DMS153 (cell line): Measurements from ENCODE around the gene RELN.
"Not testable (repeated sequence)": the region's sequence is repeated elsewhere in the genome, so short reads cannot be mapped to it uniquely, and the experiment has no call there.

Source experiments
- DNase-seq: peaks from one replicate; lab custom pipeline; 2025; lab: John Stamatoyannopoulos, UW

Gene RELN

DNA sequence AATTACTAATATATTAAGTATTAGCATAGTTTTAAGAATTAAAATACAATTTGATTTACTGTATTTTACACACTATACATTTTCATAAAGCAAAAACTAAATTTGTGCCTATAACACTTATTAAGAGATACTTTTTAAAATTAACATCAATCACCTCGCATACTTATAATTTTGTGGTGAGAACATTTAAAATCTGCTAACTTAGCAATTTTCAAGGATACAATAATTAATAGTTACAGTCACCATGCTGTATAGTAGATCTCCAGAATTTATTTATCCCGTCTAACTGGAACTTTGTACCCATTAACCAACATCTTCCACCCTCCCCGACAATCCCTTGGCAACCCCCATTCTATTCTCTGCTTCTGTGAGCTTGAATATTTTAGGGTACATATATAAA lies 47.5 kb downstream of the RELN start:
- no peak for DNase-seq

- no peak for DNase-seq
These were observed 48.8 kb downstream of the RELN start for GRCh38 chr7:103940382-103941268.

DNA sequence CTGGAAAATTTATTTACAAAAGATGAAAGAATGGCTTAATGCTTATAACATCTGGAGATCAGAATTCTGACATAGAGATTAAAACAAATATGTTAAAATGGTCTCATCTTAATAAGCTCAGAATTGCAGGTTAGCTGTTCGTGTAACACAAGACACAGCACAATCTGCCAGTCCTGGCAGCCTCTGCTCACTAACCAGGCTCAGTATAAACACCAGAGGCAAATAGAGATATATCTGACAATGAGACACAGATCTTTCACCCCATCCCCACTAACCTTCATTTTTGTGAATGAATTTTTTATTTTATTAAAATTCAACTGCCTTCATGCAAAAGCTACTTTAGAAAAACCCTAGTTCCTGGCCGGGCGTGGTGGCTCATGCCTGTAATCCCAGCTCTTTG lies 51.8 kb downstream of the RELN start:
- no peak for DNase-seq

GRCh38 chr7:103936558-103936957 lies 52.9 kb downstream of the RELN start:
- no peak for DNase-seq

DNA sequence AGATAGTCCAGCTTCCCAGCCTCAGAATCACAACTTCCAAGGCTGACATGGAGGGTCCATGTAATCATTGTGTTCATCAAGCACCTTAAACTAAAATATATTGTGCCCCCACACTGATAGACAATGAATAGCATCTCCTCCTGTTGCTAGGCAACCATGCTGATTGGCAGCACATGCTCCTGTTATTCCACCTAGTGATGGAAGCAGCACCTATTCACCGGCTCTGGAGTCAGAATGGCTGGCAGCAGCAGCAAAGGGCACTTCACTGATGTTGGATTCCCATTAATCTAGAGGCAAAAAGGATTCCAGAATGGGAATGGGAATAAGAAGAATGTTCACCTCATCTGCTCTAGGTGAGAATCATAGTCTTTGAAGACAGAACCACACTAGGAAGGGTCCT lies 55.0 kb downstream of the RELN start:
- peak; percentile 42 for DNase-seq

DNA sequence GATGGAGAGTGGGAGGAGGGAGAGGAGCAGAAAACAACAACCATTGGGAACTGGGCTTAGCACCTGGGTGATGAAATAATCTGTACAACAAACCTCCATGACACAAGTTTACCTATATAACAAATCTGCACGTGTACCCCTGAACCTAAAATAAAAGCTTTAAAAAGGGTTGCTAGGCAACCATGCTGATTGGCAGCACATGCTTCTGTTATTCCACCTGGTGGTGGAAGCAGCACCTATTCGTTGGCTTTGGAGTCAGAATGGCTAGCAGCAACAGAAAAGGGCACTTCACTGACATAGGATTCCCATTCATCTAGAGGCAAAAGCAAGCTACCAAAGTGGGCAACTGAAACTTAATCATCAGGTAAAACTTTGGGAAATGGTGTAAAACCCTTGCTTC lies 57.1 kb downstream of the RELN start:
- DNase-seq = peak; percentile 42

DNA sequence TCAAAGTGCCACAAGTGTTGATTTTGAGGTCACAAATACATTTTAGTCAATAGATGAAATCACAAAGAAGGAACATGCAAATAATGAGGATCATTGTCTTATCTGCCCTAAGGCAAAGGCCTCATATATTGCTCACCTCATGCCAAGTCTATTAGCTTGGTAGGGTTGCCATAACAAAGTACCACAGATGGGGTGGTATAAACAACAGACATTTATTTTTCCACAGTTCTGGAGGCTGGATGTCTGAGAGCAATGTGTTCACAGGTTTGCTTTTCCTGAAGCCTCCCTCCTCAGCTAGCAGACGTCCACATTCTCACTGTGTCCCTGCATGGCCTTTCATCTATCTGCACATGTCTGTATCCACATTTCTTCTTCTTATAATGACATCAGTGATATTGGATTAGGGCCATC lies 59.6 kb downstream of the RELN start:
- peak; percentile 92 for DNase-seq

DNA sequence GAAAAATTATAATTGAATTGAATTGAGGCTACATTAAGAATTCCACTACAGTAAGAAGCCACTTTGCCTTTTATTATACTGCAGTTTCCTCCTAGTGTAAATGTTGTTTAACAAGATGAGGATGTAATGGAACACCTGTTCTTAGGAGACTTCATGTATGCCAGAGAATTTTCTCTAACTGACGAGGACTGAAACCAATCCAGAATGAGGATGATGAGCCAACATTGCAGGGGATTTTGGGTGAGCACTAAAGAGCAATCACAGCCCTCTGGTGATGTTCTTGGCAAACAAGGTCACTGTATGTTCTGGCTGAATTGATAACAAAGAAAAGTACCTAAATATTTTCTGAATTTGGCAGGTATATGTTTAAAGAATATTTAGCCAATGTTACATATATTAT lies 60.9 kb downstream of the RELN start:
- no peak for DNase-seq

DNA sequence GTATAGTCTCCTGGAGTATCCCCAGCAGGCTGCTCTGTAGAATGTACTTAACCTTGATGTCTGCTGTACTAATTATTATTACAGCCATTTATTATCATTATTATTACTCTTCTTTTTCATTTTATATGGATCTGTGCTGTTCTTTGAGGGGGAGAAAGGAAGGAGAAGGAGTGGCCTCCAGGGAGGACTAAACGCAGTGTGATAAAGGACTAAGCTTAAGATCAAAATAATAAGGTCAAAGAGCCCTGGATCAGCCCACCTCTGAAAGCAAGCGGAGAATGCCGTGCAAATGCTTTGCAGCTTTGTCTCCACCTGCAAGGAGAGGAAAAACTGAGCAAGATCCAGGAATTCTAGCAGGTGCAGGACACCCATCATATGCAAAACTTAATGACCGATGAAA lies 65.3 kb downstream of the RELN start:
- no peak for DNase-seq

DNA sequence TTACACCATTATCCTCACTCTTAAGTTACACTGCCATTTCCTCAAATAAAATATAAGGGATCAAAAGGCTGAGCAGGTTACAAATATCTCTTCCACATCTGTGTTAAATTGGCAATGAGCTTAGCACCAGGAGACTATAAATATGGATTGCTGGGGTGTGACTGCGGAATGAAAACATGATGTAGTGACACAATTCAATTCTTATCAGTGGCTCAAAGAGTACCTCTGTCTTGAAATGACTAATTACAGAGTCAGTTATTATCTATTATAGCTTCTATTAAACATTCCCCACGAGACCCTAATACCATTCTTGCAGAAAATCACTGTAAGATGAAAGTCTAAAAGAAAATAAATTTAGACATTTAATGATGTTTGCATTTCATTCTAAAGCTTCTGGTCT lies 67.1 kb downstream of the RELN start:
- no peak for DNase-seq

- no peak for DNase-seq
These were observed 67.8 kb downstream of the RELN start for GRCh38 chr7:103921692-103922091.

DNA sequence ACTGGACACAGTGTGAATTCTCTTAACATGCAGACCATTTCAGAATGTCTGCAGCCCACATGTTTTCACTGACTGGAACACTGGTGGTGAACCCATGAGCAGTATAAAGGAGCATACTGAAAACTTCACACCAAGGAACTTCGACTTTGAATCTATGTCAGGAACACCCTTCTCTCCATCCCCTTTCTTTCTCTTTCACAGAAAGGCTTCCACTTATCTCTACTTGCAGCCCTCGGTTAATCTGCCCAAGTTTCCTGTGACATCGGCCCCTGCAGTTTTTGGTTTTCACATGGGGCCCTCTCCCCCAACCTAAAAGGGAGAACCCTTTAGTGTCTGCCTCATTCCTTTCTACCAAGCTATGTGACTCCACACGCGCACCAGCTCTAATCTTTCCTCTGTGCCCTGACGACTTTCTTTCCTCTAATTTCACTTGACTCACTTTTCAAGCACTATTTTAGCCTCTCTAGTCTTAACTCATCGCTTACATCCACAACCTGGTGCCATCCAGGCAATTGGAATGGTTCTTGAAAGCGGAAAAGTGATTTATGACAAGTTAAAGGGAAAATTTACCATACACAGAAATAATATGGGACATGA lies 70.1 kb downstream of the RELN start:
- no peak for DNase-seq

DNA sequence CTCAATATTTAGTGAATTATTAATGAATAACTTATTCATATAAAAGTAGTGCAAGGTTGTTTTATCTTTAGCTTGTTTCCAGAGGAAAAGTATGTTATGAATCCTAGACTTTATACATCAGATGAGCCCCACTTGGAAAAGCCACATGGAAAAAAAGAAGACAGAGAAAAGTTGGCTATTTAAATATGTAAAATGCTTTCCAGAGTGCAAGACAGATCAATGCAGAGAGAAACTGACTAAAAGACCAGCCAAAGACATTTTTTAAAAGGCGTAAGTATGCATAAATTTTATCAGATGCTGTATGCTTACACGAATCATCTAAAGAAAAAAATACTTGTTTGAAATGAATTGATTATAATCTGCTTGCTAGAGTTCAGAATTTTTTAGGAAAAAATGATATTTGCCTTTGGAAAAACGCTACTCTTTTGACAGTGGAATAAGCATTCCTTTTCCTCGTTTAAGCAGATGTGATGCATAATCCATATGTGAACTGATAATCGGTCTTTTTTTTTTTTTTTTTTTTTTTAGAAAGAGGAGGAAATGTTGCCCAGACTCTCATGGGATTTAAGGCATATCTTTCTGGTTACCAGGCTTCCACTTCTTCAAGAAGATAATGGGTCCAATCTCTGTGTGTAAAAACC lies 70.7 kb downstream of the RELN start:
- no peak for DNase-seq

GRCh38 chr7:103915680-103916357 lies 73.6 kb downstream of the RELN start:
- no peak for DNase-seq

GRCh38 chr7:103914147-103914899 lies 75.1 kb downstream of the RELN start:
- DNase-seq = no peak

DNA sequence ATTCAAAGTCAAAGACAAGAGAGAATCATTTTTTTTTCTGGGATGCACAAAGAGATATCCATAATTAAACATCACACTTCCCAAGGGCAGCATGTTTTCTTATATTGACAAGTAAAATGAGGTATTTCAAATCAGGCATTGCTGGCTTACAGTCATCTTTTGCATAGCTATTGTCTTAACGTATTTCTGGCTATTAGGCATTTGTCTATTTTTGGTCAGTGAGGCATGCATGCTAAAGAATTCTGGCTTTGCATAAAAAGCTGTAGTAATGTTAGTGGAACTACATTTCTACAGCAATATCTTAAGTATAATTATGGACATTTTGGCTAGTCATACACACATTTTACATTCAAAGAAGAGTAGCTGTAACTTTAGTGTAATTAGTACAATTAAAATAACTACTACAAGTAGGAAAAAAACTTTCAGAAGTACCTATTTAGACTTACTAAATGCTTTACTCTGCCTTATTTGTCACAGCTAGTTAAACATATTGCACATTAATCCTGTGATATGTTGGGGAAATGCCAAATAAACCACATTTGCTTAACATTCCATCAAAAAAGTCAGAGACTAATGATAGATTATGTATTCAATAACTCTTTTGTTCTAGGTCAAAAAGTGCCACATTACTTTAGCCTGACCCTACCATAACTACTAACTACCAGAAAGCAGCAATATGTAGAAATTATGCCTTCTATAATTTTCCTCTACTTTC lies 76.4 kb downstream of the RELN start:
- no peak for DNase-seq

DNA sequence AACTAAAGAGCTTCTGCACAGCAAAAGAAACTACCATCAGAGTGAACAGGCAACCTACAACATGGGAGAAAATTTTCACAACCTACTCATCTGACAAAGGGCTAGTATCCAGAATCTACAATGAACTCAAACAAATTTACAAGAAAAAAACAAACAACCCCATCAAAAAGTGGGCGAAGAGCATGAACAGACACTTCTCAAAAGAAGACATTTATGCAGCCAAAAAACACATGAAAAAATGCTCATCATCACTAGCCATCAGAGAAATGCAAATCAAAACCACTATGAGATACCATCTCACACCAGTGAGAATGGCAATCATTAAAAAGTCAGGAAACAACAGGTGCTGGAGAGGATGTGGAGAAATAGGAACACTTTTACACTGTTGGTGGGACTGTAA lies 78.4 kb downstream of the RELN start:
- not testable (repeated sequence) for DNase-seq

- no peak for DNase-seq
These were observed 83.5 kb downstream of the RELN start for GRCh38 chr7:103905997-103906396.

- no peak for DNase-seq
These were observed 86.5 kb downstream of the RELN start for GRCh38 chr7:103902917-103903316.

GRCh38 chr7:103896826-103897225 lies 92.6 kb downstream of the RELN start:
- DNase-seq = not testable (repeated sequence)
